Measurements from ENCODE around the gene SLC45A1. TPM values are rescaled to one million over a fixed set of nuclear protein-coding genes. Genes with fewer than 3 reads are reported as not detected.
"Not testable (repeated sequence)": the region's sequence is repeated elsewhere in the genome, so short reads cannot be mapped to it uniquely, and the experiment has no call there.

Gene SLC45A1
- total and polyA plus RNA-seq, 2 of the 4 experiments (the other 2 are of a cell fraction): 0.72 to 3.9 TPM

DNA sequence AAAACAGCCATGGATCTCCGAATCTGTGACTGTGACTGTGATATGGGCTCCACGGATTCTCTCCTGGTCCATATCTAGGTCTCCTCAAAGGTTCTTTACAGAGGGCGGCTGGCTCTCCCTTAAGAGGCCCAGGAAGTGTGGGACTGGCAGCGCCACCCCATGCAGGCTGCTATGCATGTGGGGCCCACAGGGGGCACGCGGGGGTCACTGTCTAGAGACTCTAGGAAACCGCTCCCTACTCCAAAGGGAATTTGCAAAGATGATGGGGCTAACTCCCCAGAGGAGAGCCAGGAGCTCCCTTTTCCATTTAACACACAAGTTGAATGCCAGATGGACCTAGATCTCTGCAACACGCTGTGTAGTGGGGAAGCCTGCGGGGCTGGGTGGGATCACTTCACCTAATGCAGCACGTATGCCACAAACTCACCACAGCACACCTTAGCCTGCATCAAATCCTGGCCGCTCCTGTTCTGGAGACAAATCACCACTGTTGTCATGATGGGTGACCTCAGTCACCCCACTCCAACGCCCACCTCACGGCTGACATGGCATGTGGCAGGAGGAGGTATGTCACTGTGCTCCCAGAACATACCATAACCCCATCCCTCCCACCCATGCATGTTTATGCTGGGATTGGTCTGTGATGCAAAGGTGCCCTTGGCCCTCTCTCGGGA lies 61.7 kb downstream of the SLC45A1 start (continued):
- TF ChIP-seq CEBPB (IDR thresholded peaks at IDR 0.05; ENCODE audit: low read depth, low read length) (no peak), POLR2A (IDR thresholded peaks at IDR 0.05; ENCODE audit: low read depth, low read length) (no peak), MAZ (IDR thresholded peaks at IDR 0.05; ENCODE audit: borderline replicate concordance, low read depth, low read length) (no peak), BHLHE40 (IDR thresholded peaks at IDR 0.05; ENCODE audit: low read depth, low read length) (no peak)

DNA sequence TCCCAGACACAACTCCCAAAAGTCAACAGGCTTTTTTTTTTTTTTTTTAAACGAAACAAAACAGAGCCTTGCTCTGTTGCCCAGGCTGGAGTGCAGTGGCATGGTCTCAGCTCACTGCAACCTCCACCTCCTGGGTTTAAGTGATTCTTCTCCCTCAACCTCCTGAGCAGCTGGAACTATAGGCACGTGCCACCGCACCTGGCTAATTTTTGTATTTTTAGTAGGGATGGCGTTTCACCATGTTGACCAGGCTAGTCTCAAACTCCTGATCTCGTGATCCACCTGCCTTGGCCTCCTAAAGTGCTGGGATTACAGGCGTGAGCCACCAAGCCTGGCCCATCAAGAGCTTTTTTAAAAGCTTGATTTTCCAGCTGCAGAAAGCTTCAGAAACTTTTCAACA lies 62.4 kb downstream of the SLC45A1 start:
- H4K8ac ChIP-seq (ENCODE audit: low read depth in 2 of 2, low read length in 2 of 2); in situ Hi-C loops (cut with MboI; ENCODE audit: low sequenced_read_pairs); intact Hi-C loops (cut with micrococcal nuclease); H3K4ac ChIP-seq (ENCODE audit: low read depth, low read length); H2BK20ac ChIP-seq (ENCODE audit: low read depth, low read length); H2AK9ac ChIP-seq (replicated peaks; ENCODE audit: low read depth, low read length, poor library complexity); H2AK5ac ChIP-seq (ENCODE audit: low read depth, low read length); H3K27ac ChIP-seq (ENCODE audit: insufficient read depth, low read length); BruUV-seq (replicated peaks); H3K27me3 ChIP-seq (ENCODE audit: control insufficient read depth, insufficient read depth, low read length); H2AFZ ChIP-seq (replicated peaks; ENCODE audit: low read length, poor library complexity); ATAC-seq (ENCODE audit: low read depth); H3K18ac ChIP-seq (ENCODE audit: low read depth, low read length); H4K5ac ChIP-seq (ENCODE audit: low read depth, low read length); H2BK5ac ChIP-seq (ENCODE audit: low read depth, low read length, poor library complexity, severe bottlenecking); H4K91ac ChIP-seq (ENCODE audit: insufficient read depth, low read depth, low read length); dilution Hi-C loops (cut with HindIII; ENCODE audit: low sequenced_read_pairs, unreplicated experiment); H3K9ac ChIP-seq (ENCODE audit: low read depth, low read length); H2BK15ac ChIP-seq (ENCODE audit: low read depth, low read length); H3K56ac ChIP-seq (ENCODE audit: extremely low read depth, insufficient read depth, low read length); H3K4me3 ChIP-seq (ENCODE audit: insufficient read depth, low read depth, low read length); DNase-seq; H3K23ac ChIP-seq (ENCODE audit: low read depth, low read length); H3K14ac ChIP-seq (replicated peaks; ENCODE audit: low read depth, low read length); H3K9me3 ChIP-seq (ENCODE audit: control insufficient read depth, insufficient read depth, low read length); POLR2A ChIA-PET (ENCODE audit: unreplicated experiment); H3K4me2 ChIP-seq (ENCODE audit: low read depth, low read length); H2BK120ac ChIP-seq (ENCODE audit: low read depth, low read length): not testable (repeated sequence)
- Histone ChIP-seq H3K4me1 (ENCODE audit: control insufficient read depth, insufficient read depth, low read length) (peaks cover 41% of the 10 kb centered on the region), H3K36me3 (ENCODE audit: control insufficient read depth, insufficient read depth, low read length) (peaks cover 57% of the 10 kb centered on the region), H4K20me1 (ENCODE audit: insufficient read depth, low read length) (peaks cover 82% of the 10 kb centered on the region), H3K9me1 (ENCODE audit: insufficient read depth, low read length) (peaks cover 58% of the 10 kb centered on the region), H3K79me1 (ENCODE audit: low read depth in 1 of 2, low read length in 2 of 2) (peaks cover 63 to 89% of the 10 kb centered on the region in 2 experiments)
- 100% methylated on average over 1 of the region's 6 CpGs; no CpG with 5 or more reads in 1 of the 2 experiments for WGBS, 2 experiments (ENCODE audit: extremely low coverage in 2 of 2, insufficient read length in 1 of 2)
- CTCF ChIA-PET: interaction anchor here (1.2 kb wide), 1 partner anchor 9 kb away, joined by 3 read pairs; no protein-coding TSS in a partner anchor

Data from IMR-90 (cell line).